Measurements from ENCODE around the gene MAP2K5.

- TF ChIP-seq EZH2 (IDR thresholded peaks at IDR 0.05; ENCODE audit: borderline replicate concordance, low read depth, low read length), result no peak
- no peak for TF ChIP-seq ZKSCAN8 (CRISPR knock-in tag; IDR thresholded peaks at IDR 0.05)
- TF ChIP-seq DPF2 (IDR thresholded peaks at IDR 0.05), result no peak
- no peak for TF ChIP-seq CHD1 (IDR thresholded peaks at IDR 0.05; ENCODE audit: low read length)
- TF ChIP-seq NEUROD1 (IDR thresholded peaks at IDR 0.05; ENCODE audit: borderline replicate concordance, low read depth, low read length, partially characterized antibody), result no peak
- no peak for TF ChIP-seq USF2 (CRISPR knock-in tag; IDR thresholded peaks at IDR 0.05)
- TF ChIP-seq PREB (CRISPR knock-in tag; IDR thresholded peaks at IDR 0.05), result no peak
- no peak for TF ChIP-seq KDM2B (CRISPR knock-in tag; IDR thresholded peaks at IDR 0.05)
- no peak for TF ChIP-seq CCAR2 (IDR thresholded peaks at IDR 0.05; ENCODE audit: low read depth, low read length)
- no peak for TF ChIP-seq ZNF224 (CRISPR knock-in tag; IDR thresholded peaks at IDR 0.05)
- TF ChIP-seq JUN (IDR thresholded peaks at IDR 0.05; ENCODE audit: borderline replicate concordance, low read depth, low read length), result no peak
- no peak for TF ChIP-seq JUN (CRISPR knock-in tag; IDR thresholded peaks at IDR 0.05; ENCODE audit: borderline replicate concordance)
- TF ChIP-seq TBL1XR1 (IDR thresholded peaks at IDR 0.05; ENCODE audit: low read length in 2 of 2), result no peak
These were observed 17.1 kb downstream of the MAP2K5 start for GRCh38 chr15:67559576-67559975.
